ENCODE data around the gene JPT1. TPM values are rescaled to one million over a fixed set of nuclear protein-coding genes. Genes with fewer than 3 reads are reported as not detected.

Gene JPT1
- total and polyA plus RNA-seq, 10 donors: 47.1 to 192 (median 99.5) TPM

DNA sequence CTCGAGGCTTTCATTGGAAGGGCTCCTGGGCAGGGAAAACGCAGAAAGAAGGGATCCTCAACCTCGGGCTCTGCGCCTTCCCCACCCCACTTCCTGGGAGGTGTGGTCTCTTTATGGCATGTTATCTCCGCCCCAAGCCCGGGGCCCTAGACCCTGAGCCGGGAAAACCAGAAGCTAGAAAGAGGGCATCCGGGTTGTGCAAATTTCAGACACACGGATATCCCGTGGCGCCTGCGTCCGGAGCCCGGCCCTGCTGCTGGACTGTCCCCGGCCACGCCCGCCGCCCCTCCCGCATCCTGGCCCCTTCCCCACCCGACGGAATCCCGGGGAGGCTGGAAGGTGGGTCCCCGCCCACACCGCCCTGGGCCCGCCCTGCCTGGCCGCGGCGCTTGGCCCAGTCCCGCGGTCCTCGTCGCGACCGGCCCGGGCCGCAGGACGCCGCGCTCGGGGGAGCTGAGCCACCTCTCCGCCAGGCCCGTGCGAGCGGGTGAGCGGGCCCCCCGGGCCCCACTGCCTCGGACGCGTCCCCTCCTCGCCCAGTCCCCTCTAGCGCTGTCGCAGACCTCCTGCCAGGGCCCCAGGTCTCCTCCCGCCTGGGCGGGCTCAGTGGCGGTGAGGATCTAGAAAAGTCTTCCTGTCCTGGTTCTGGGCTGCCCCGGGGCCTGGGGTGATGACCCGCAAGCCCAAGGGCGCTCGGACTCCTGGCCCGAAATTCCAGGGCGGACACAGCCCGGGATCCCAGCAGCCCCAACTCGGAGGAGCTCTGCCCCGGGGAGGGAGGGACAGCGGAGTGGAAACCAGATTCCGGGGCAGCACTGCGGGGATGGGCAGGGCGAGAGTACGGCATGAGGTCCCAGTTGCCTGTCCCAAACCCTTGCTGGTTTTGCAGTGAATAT lies 66.5 kb downstream of the JPT1 start, which contains the start of gene SLC16A5:
TSS of gene SLC16A5 (plus strand) at position 397 of the 896 bp plus-strand sequence. CDS start 5,683 bp downstream, outside the sequence.
- H3K27me3 ChIP-seq (replicated peaks in 1 of 7): no peaks in the 10 kb centered on the region
- TF ChIP-seq POLR2A (IDR thresholded peaks at IDR 0.05): no peak
- peak; percentile 80 to 89 (median 83) for TF ChIP-seq POLR2AphosphoS5 (IDR thresholded peaks at IDR 0.05)
- TF ChIP-seq, protein P1, sequence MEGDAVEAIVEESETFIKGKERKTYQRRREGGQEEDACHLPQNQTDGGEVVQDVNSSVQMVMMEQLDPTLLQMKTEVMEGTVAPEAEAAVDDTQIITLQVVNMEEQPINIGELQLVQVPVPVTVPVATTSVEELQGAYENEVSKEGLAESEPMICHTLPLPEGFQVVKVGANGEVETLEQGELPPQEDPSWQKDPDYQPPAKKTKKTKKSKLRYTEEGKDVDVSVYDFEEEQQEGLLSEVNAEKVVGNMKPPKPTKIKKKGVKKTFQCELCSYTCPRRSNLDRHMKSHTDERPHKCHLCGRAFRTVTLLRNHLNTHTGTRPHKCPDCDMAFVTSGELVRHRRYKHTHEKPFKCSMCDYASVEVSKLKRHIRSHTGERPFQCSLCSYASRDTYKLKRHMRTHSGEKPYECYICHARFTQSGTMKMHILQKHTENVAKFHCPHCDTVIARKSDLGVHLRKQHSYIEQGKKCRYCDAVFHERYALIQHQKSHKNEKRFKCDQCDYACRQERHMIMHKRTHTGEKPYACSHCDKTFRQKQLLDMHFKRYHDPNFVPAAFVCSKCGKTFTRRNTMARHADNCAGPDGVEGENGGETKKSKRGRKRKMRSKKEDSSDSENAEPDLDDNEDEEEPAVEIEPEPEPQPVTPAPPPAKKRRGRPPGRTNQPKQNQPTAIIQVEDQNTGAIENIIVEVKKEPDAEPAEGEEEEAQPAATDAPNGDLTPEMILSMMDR (IDR thresholded peaks at IDR 0.05 in 8 of 11, conservative IDR thresholded peaks at IDR 0.05 in 3 of 11): peak in 1 of 11 experiments; percentile 17
- peak within 1 kb of the TSS; percentile 70 to 97 (median 89) for H3K27ac ChIP-seq
- DNase-seq: peak; percentile 95
- intact Hi-C loops (cut with DNase I; ENCODE audit: low total_unique reads): no loop called here
- 2 to 29% (median 3%) methylated on average over 3 to 69 of the region's 69 CpGs for WGBS, 5 donors
- H3K4me1 ChIP-seq: peaks cover 36 to 88% (median 64%) of the 10 kb centered on the region in 6 donors
- peak within 1 kb of the TSS; percentile 35 to 81 (median 54) for H3K4me3 ChIP-seq
- H3K9me3 ChIP-seq: no peaks in the 10 kb centered on the region
- no peaks in the 10 kb centered on the region for H3K36me3 ChIP-seq

DNA sequence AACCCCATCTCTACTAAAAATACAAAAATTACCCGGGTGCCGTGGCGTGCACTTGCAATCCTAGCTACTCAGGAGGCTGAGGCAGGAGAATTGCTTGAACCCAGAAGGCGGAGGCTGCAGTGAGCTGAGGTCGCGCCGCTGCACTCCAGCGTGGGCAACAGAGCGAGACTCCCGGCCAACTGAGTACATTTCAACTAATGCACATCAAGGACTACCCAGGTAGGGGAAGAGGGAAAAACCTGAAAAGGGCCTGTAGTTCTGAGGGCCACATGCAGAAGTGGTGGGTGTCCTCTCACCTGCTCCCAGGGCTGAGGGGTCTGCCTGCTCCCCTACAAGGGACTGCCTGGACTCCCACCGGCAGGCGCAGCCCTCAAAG lies 67.1 kb downstream of the JPT1 start:
- WGBS, 5 donors: 63 to 84% (median 71%) methylated on average over 10 to 12 of the region's 12 CpGs
- H3K9me3 ChIP-seq: no peaks in the 10 kb centered on the region
- H3K4me1 ChIP-seq: peaks cover 36 to 82% (median 60%) of the 10 kb centered on the region in 6 donors
- H3K27ac ChIP-seq: peak overlapping the region; percentile 70 to 97 (median 89)
- no peaks in the 10 kb centered on the region for H3K27me3 ChIP-seq (replicated peaks in 1 of 7)
- no peak for DNase-seq
- TF ChIP-seq POLR2A (IDR thresholded peaks at IDR 0.05) (no peak), POLR2AphosphoS5 (IDR thresholded peaks at IDR 0.05) (no peak)
- TF ChIP-seq, protein P1 (IDR thresholded peaks at IDR 0.05 in 8 of 11, conservative IDR thresholded peaks at IDR 0.05 in 3 of 11): no peak
- intact Hi-C loops (cut with DNase I; ENCODE audit: low total_unique reads): no loop called here
- peak overlapping the region; percentile 35 to 81 (median 54) for H3K4me3 ChIP-seq
- H3K36me3 ChIP-seq: no peaks in the 10 kb centered on the region

DNA sequence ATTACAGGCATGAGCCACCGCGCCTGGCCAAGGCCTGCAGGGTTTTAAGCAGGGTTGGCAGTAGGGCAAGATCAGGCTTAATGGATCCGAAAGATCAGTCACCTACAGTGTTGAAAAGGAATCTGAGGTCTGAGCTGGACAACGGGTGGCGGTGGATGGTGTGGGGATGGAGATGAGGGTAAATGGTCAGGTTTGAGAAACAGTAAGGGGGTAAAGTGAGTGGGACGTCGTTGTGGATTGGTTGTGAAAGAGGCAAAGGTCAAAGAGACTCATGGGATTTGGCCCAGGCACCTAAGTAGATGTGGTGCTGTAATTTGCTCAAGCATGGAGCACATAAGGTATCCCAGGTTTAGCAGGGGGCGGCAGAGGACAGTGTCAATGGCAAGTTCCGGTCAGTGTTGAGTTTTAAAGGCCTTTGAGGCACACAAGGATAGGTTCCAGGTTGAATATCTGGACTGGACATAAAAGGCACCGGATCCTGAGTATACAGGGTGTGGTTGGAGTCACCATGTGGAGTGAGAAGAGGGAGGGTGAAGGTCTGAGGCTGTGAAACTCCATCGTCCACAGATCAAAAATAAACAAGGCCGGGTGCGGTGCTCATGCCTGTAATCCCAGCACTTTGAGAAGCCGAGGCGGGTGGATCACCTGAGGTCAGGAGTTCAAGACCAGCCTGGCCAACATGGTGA lies 67.7 kb downstream of the JPT1 start:
- Histone ChIP-seq H3K9me3 (no peaks in the 10 kb centered on the region), H3K27me3 (replicated peaks in 1 of 7) (no peaks in the 10 kb centered on the region), H3K27ac (peak overlapping the region in 7 of 8 donors; percentile 70 to 97 (median 89)), H3K36me3 (no peaks in the 10 kb centered on the region), H3K4me3 (peak overlapping the region in 1 of 8 donors; percentile 81), H3K4me1 (peaks cover 33 to 77% (median 56%) of the 10 kb centered on the region in 6 donors)
- 74 to 87% (median 80%) methylated on average over 15 of the region's 15 CpGs for WGBS, 5 donors
- intact Hi-C loops (cut with DNase I; ENCODE audit: low total_unique reads): no loop called here
- no peak for DNase-seq
- TF ChIP-seq, protein P1 (IDR thresholded peaks at IDR 0.05 in 8 of 11, conservative IDR thresholded peaks at IDR 0.05 in 3 of 11): no peak
- no peak for TF ChIP-seq POLR2A (IDR thresholded peaks at IDR 0.05)
- no peak for TF ChIP-seq POLR2AphosphoS5 (IDR thresholded peaks at IDR 0.05)

Small RNAs within 50 kb of the gene (small RNA-seq; reads per million reads assigned to genes)
- 0 reads per million in 4 donors for gene RF00019

Other genes with a start within 250 kb of the JPT1 start
- gene USH1G, start 231.3 kb downstream of the JPT1 start, total RNA-seq: not detected
- gene USH1G, start 231.3 kb downstream of the JPT1 start, polyA plus RNA-seq: not detected
- gene OTOP2, start 230.2 kb downstream of the JPT1 start, total RNA-seq: not detected
- gene OTOP2, start 230.2 kb downstream of the JPT1 start, polyA plus RNA-seq: not detected
- gene OTOP3, start 218.6 kb downstream of the JPT1 start, total RNA-seq: not detected
- not detected for gene OTOP3, start 218.6 kb downstream of the JPT1 start, polyA plus RNA-seq
- gene HID1, start 181.8 kb downstream of the JPT1 start, total RNA-seq: 10 to 100 TPM; 11.9 to 39.4 (median 26.5) TPM
- gene HID1, start 181.8 kb downstream of the JPT1 start, polyA plus RNA-seq: 10 to 100 TPM in 2 of 3 donors, 1 to 10 TPM in 1; 5.2 to 23.8 (median 17.2) TPM
- 1 to 10 TPM; 1.5 to 6.0 (median 3.0) TPM for gene CDR2L, start 166.9 kb downstream of the JPT1 start, total RNA-seq
- 1 to 10 TPM in 1 of 3 donors, under 1 TPM in 2; 0.48 to 1.5 (median 0.85) TPM for gene CDR2L, start 166.9 kb downstream of the JPT1 start, polyA plus RNA-seq
- gene MRPL58, start 141.8 kb downstream of the JPT1 start, total RNA-seq: 10 to 100 TPM; 16.5 to 60.7 (median 20.5) TPM
- 10 to 100 TPM; 33.1 to 43.3 (median 41.6) TPM for gene MRPL58, start 141.8 kb downstream of the JPT1 start, polyA plus RNA-seq
- gene ATP5PD, start 107.5 kb downstream of the JPT1 start, total RNA-seq: 100 to 1,000 TPM; 124 to 164 (median 137) TPM
- 100 to 1,000 TPM; 257 to 312 (median 270) TPM for gene ATP5PD, start 107.5 kb downstream of the JPT1 start, polyA plus RNA-seq
- gene KCTD2, start 107.3 kb downstream of the JPT1 start, total RNA-seq: 10 to 100 TPM; 23.0 to 28.4 (median 25.5) TPM
- 10 to 100 TPM; 11.0 to 27.2 (median 11.9) TPM for gene KCTD2, start 107.3 kb downstream of the JPT1 start, polyA plus RNA-seq
- gene SLC16A5, start 66.6 kb downstream of the JPT1 start, total RNA-seq: 10 to 100 TPM in 6 of 7 donors, 1 to 10 TPM in 1; 9.3 to 31.0 (median 14.9) TPM
- gene SLC16A5, start 66.6 kb downstream of the JPT1 start, polyA plus RNA-seq: 1 to 10 TPM; 3.1 to 6.4 (median 4.7) TPM
- gene ARMC7, start 44.5 kb downstream of the JPT1 start, total RNA-seq: 10 to 100 TPM; 10.5 to 19.2 (median 14.7) TPM
- 10 to 100 TPM in 2 of 3 donors, 1 to 10 TPM in 1; 7.8 to 12.4 (median 10.0) TPM for gene ARMC7, start 44.5 kb downstream of the JPT1 start, polyA plus RNA-seq
- 10 to 100 TPM; 48.2 to 77.9 (median 54.6) TPM for gene NT5C, start 22.8 kb downstream of the JPT1 start, total RNA-seq
- gene NT5C, start 22.8 kb downstream of the JPT1 start, polyA plus RNA-seq: 100 to 1,000 TPM; 105 to 145 (median 139) TPM
- 100 to 1,000 TPM in 4 of 7 donors, 10 to 100 TPM in 3; 67.7 to 310 (median 251) TPM for gene SUMO2, start 28.4 kb upstream of the JPT1 start, total RNA-seq
- gene SUMO2, start 28.4 kb upstream of the JPT1 start, polyA plus RNA-seq: 100 to 1,000 TPM in 2 of 3 donors, 10 to 100 TPM in 1; 97.3 to 127 (median 117) TPM
- 10 to 100 TPM; 35.5 to 83.8 (median 66.1) TPM for gene NUP85, start 51.2 kb upstream of the JPT1 start, total RNA-seq
- 10 to 100 TPM; 45.8 to 79.8 (median 61.8) TPM for gene NUP85, start 51.2 kb upstream of the JPT1 start, polyA plus RNA-seq
- gene GGA3, start 107.1 kb upstream of the JPT1 start, total RNA-seq: 10 to 100 TPM; 38.0 to 73.7 (median 65.2) TPM
- gene GGA3, start 107.1 kb upstream of the JPT1 start, polyA plus RNA-seq: 10 to 100 TPM; 14.1 to 37.9 (median 26.9) TPM
- 10 to 100 TPM; 32.2 to 38.4 (median 35.1) TPM for gene MRPS7, start 107.4 kb upstream of the JPT1 start, total RNA-seq
- 10 to 100 TPM; 39.1 to 62.7 (median 47.2) TPM for gene MRPS7, start 107.4 kb upstream of the JPT1 start, polyA plus RNA-seq
- 10 to 100 TPM; 27.1 to 47.3 (median 38.0) TPM for gene MIF4GD, start 116.7 kb upstream of the JPT1 start, total RNA-seq
- 10 to 100 TPM; 28.2 to 38.0 (median 34.3) TPM for gene MIF4GD, start 116.7 kb upstream of the JPT1 start, polyA plus RNA-seq
- gene SLC25A19, start 134.9 kb upstream of the JPT1 start, total RNA-seq: 10 to 100 TPM; 12.4 to 32.5 (median 19.1) TPM
- gene SLC25A19, start 134.9 kb upstream of the JPT1 start, polyA plus RNA-seq: 10 to 100 TPM; 18.5 to 21.2 (median 19.2) TPM

Measured in spleen (tissue), 11 donors.